C4-2B (cell line): Measurements from ENCODE around the gene FBXO3.

Experiments
- H3K27ac ChIP-seq: fragments of 450-650 bp; 2 replicates; pipeline ENCODE4 v1.5.1; 2017
- CTCF ChIP-seq: fragments of 450-650 bp; conservative IDR thresholded peaks from 2 replicates; pipeline ENCODE4 v1.5.1; 2017; ENCODE audit warnings: mild to moderate bottlenecking
- ZFX ChIP-seq: fragments of 450-650 bp; IDR thresholded peaks from 2 replicates; pipeline ENCODE4 v1.6.1; 2017

Gene FBXO3

GRCh38 chr11:33704240-33705002, 69.9 kb downstream of the FBXO3 start:
- TF ChIP-seq ZFX (no peak), CTCF (no peak)
- no peak overlapping the region for H3K27ac ChIP-seq

- H3K27ac ChIP-seq, result no peak overlapping the region
These were observed 70.5 kb downstream of the FBXO3 start for GRCh38 chr11:33703788-33704187.

DNA sequence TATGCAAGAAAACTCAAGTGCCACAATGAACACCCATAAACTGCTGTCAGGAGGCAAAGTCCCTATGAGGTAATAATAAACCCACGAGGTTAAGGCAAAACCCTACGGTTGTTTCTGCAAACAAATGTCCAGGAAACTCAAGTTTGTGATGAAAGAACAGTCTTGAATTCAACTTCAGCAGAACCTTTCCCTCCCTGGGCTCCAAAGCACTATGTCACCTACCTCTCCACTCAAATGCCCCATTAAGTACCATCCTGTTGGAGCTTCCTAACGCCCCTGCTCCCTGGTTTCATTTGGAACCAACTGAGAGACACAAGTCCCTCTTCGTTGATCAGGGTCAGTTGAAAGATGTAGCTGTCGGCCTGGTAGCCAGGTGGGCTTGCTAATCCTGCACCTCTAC, 71.1 kb downstream of the FBXO3 start:
- no peak for TF ChIP-seq CTCF
- no peak for TF ChIP-seq ZFX
- no peak overlapping the region for H3K27ac ChIP-seq

More at GRCh38 chr11:33703788-33704187, 70.5 kb downstream of the FBXO3 start:
- TF ChIP-seq ZFX, result no peak

DNA sequence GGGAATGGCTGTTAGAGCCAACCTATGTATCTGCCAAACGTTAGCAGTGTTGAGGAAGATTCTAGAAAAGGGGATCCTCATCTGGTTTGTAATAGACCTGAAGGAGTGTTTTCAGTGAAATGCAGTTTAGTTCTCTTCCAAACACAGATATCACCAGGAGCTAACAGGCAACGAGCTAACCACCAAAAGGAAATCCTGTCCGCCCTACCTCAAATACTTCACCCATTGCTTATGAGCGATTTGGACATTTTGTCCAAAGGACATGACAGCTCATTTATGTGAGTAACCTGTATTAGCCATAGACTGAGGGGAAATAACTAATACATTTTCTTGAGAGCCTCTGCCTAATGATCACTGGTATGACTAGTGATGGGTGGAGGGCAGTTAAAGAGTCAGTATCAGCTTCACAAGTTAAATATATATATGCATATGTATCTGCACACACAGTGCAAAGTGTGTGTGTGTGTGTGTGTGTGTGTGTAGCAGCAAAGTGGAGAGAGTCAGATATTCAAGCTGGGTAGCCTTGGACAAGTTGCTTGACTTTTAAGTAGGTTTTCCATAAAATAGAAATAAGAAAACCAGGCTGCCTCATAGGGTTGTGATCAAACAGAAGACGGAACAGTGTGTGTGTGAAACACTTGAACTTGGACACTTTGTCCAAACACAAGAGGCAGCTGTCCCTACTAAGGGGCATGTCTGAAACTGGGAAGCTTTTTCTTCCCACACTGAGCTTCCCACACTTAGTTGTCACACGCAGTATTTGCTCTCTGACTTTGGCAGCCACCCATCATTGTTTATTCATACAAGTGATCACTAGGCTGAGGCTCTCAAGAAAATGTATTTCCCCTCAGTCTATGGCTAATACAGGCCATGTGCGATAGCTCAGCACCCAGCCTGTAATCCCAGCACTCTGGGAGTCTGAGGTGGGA, 72.8 kb downstream of the FBXO3 start:
- TF ChIP-seq ZFX, result no peak
- no peak for TF ChIP-seq CTCF
- peak overlapping the region; percentile 11; the same call in 1 of the 2 replicates for H3K27ac ChIP-seq

DNA sequence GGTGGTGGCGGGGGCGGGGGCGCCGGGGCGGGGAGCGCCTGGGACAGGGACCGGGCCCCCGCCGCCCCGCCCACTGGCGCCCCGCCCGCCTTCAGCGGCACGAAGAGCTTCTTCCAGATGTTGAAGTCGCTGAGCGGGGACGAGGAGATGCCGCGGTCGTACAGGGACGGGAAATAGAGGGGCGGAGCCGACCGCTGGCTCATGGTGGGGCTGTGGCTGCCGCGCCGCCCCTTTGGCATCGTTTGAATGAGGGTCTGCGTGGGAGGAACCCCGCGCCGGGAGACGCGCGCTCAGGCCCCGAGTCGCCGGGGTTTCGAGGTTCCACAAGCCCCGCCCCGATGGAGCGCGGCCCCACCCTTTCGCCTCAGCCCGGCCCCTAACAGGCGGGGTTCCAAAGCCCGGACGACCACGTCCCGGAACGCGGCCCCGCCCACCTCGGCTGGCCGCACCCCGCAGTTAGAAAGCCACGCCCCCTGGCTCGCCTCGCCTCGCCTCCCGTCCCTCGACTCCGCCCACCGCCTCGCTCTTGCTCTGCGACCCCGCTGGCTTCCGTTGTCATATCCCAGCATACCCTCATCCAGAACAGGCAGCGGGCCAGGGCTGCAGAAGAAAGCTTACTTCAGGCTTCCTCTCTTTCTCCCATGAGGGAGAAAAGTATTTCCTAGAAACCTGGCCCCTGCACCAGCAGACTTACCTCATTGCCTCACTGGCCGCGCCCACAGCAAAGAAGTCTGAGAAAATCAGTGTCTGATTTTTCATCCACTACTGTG, 73.6 kb downstream of the FBXO3 start, which contains the start of gene C11orf91:
TSS of gene C11orf91 (minus strand) at position 325 of the 770 bp plus-strand sequence. CDS start at position 239, 86 bp downstream.
- TF ChIP-seq ZFX (no peak), CTCF (no peak)
- peak within 1 kb of the TSS; percentile 11; the same call in 1 of the 2 replicates for H3K27ac ChIP-seq

DNA sequence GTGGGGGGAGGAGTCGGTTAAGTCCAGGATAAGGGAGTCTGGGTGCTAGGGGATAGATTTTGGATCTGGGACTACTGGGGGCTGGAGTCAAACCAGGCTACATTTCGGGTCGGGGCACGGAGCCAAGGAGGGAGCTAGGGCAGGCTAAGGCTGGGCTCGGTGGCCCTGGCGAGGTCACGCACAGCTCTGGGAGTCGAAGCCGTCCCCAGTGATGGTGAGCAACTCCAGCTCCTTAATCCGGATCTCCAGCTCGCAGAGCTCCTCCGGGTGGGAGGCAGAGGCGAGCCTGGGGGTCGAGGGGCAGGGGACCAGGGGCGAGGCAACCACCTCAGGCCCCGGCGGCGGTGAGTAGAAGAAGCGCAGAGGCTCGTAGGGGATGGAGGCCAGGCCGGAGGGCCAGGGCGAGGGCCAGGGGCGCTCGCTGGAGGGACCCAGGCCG, 74.2 kb downstream of the FBXO3 start:
- no peak for TF ChIP-seq ZFX
- no peak overlapping the region for H3K27ac ChIP-seq

DNA sequence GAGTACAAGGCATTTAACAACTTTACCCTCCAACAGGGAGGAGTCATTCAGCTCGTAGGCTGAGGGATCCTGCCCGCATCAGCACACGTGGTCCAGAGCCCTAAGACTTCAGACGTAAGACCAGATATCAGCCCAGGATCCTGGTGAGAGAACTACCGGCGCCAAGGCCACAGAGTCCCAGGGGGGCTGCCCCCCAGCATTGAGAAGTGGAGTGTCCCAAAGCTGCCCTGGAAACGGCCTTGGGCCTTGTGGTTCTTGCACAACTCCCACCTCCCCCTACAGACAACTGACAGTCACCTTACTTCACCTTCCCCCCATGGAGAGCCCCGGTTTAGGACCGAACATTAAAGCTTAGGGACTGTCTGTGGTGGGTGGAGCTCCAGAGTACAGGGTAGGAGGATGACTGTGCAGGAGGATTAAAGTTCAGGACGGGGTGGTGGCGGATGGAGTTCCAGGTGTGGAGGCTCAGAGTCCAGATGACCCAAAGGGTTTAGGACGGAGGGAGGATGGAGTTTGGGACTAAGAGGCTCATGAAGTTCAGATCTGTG, 74.7 kb downstream of the FBXO3 start:
- no peak for TF ChIP-seq ZFX
- no peak for TF ChIP-seq CTCF
- H3K27ac ChIP-seq, result no peak overlapping the region
